NCI-H1694 (cell line): Measurements from ENCODE around the gene CCR6.
"Not testable (repeated sequence)": the region's sequence is repeated elsewhere in the genome, so short reads cannot be mapped to it uniquely, and the experiment has no call there.

Source experiments
- DNase-seq: peaks from one replicate; lab custom pipeline; 2025; lab: John Stamatoyannopoulos, UW

The CCR6 gene

GRCh38 chr6:167122827-167123657, at the start of gene CCR6:
CCR6 (plus strand) TSS chr6:167123096; CDS start chr6:167136135, 13,039 bp downstream.
- DNase-seq: no peak

- DNase-seq: no peak
Observed at GRCh38 chr6:167073679-167074274, 49.1 kb upstream of the CCR6 start.

GRCh38 chr6:167077241-167077932, 45.5 kb upstream of the CCR6 start:
- no peak for DNase-seq

GRCh38 chr6:167078745-167079144, 44.2 kb upstream of the CCR6 start:
- no peak for DNase-seq

- DNase-seq: no peak
Observed at GRCh38 chr6:167079853-167080297, 43.0 kb upstream of the CCR6 start.

GRCh38 chr6:167087857-167088354, 35.0 kb upstream of the CCR6 start:
- no peak for DNase-seq

- not testable (repeated sequence) for DNase-seq
Observed at GRCh38 chr6:167088741-167089140, 34.2 kb upstream of the CCR6 start.

- DNase-seq: no peak
Observed at GRCh38 chr6:167089243-167090142, 33.4 kb upstream of the CCR6 start.

- DNase-seq: no peak
Observed at GRCh38 chr6:167090171-167090570, 32.7 kb upstream of the CCR6 start.

GRCh38 chr6:167091026-167091804, 31.7 kb upstream of the CCR6 start:
- DNase-seq: no peak

- no peak for DNase-seq
Observed at GRCh38 chr6:167091805-167092107, 31.1 kb upstream of the CCR6 start.

- DNase-seq: no peak
Observed at GRCh38 chr6:167092672-167093339, 30.1 kb upstream of the CCR6 start.

GRCh38 chr6:167093406-167093921, 29.4 kb upstream of the CCR6 start:
- no peak for DNase-seq

- no peak for DNase-seq
Observed at GRCh38 chr6:167093922-167094432, 28.9 kb upstream of the CCR6 start.

GRCh38 chr6:167094436-167094819, 28.5 kb upstream of the CCR6 start:
- DNase-seq: no peak

- no peak for DNase-seq
Observed at GRCh38 chr6:167094820-167095637, 27.9 kb upstream of the CCR6 start.

GRCh38 chr6:167095888-167096287, 27.0 kb upstream of the CCR6 start:
- DNase-seq: no peak

GRCh38 chr6:167096991-167097390, 25.9 kb upstream of the CCR6 start:
- no peak for DNase-seq

- no peak for DNase-seq
Observed at GRCh38 chr6:167097770-167098169, 25.1 kb upstream of the CCR6 start.
